Transverse colon (tissue), 4 donors: ENCODE measurements around the gene MYH9. TPM values are rescaled to one million over a fixed set of nuclear protein-coding genes. Genes with fewer than 3 reads are reported as not detected.
A peak's percentile ranks its signal among the peaks of the same experiment; 100 is the strongest.

Experiments used
- DNase-seq: peaks from one replicate; pipeline ENCODE4 v3.0.0-alpha.2; 2019
- H3K27ac ChIP-seq, 4 donors: fragments of 200-600 bp; sonication (generic); 2 replicates each; pipeline ENCODE4 v1.5.1; 2016 to 2018; ENCODE audit warnings: inconsistent platforms in 4 of 4
- H3K27me3 ChIP-seq: fragments of 200-600 bp; sonication (generic); 2 replicates; pipeline ENCODE4 v1.5.1; 2017; ENCODE audit warnings: inconsistent platforms
- H3K36me3 ChIP-seq, 4 donors: fragments of 200-600 bp; sonication (generic); 2 replicates each; pipeline ENCODE4 v1.5.1; 2017 to 2019; ENCODE audit warnings: inconsistent platforms in 4 of 4
- H3K4me1 ChIP-seq, 4 donors: fragments of 200-600 bp; sonication (generic); 2 replicates each; pipeline ENCODE4 v1.5.1; 2017 to 2020; ENCODE audit warnings: inconsistent platforms in 4 of 4
- H3K4me3 ChIP-seq, 4 donors: fragments of 200-600 bp; sonication (generic); 1 replicate in 1 of 4; 2 replicates in 3 of 4; pipeline versions ENCODE4 v1.5.1 to v1.6.1; 2017 to 2019; ENCODE audit warnings: inconsistent platforms in 4 of 4
- H3K9me3 ChIP-seq, 2 donors: fragments of 200-600 bp; sonication (generic); 2 replicates each; pipeline ENCODE4 v1.5.1; 2017 to 2019; ENCODE audit warnings: inconsistent platforms in 2 of 2
- CTCF ChIP-seq, 5 experiments: fragments of 200-600 bp in 3 of 5; fragments of 450-650 bp in 2 of 5; sonication (generic) in 3 of 5; IDR thresholded peaks; 1 replicate in 2 of 5; 2 replicates in 3 of 5; pipeline ENCODE4 v1.5.1; 2016 to 2017; ENCODE audit warnings: antibody characterized with exemption in 5 of 5, inconsistent platforms in 3 of 5, mild to moderate bottlenecking in 2 of 5, moderate library complexity in 1 of 5
- EP300 ChIP-seq: sonication (generic); formaldehyde crosslinking; IDR thresholded peaks from one replicate; pipeline ENCODE4 v1.6.1; 2017; ENCODE audit warnings: antibody characterized with exemption, low read depth
- POLR2A ChIP-seq: fragments of 450-650 bp; IDR thresholded peaks from one replicate; pipeline ENCODE4 v1.6.1; 2016; ENCODE audit warnings: antibody characterized with exemption, mild to moderate bottlenecking, moderate library complexity
- POLR2AphosphoS5 ChIP-seq, 3 donors: sonication (generic); formaldehyde crosslinking; IDR thresholded peaks; one replicate each; pipeline ENCODE4 v1.6.1; 2016; ENCODE audit warnings: antibody characterized with exemption in 3 of 3
- WGBS, 2 donors: methylation state at CpG; one replicate each; pipeline ENCODE4 v1.1.5; 2018; ENCODE audit warnings: low coverage in 1 of 2; 5-methylcytosine and 5-hydroxymethylcytosine counted together
- in situ Hi-C, 4 donors: fragments of 200-750 bp; cut with MboI; loops; one replicate each; pipeline versions ENCODE4 v1.15.0 to v1.15.1; 2017; ENCODE audit warnings: low sequenced_read_pairs in 3 of 4, low pct_ligation_motif_present in 1 of 4, low pct_unique_long_range_greater_than_20kb in 1 of 4
- intact Hi-C: fragments of 100-400 bp; cut with DNase I; formaldehyde crosslinking; loops from one replicate; pipeline ENCODE4 v1.15.1; 2023; ENCODE audit warnings: low total_unique reads
- total RNA-seq, 4 donors: library from RNA; depleted of rRNA; stranded (reverse); fragments of >200 nt; gene quantifications; one replicate each; pipeline ENCODE4 v1.1.0, GENCODE V29; 2016

MYH9 gene
- total RNA-seq, 4 donors from 2014 or later = 385 to 511 (median 460) TPM

- peaks cover 0 to 11% (median 2%) of the 10 kb centered on the region in 4 donors for H3K4me1 ChIP-seq
- in situ Hi-C loops = no loop called here
- TF ChIP-seq POLR2AphosphoS5 (IDR thresholded peaks at IDR 0.05) = no peak
- no peak for TF ChIP-seq CTCF (IDR thresholded peaks at IDR 0.05)
- TF ChIP-seq POLR2A = no peak
- TF ChIP-seq EP300 = no peak
- DNase-seq = no peak
- H3K27me3 ChIP-seq = no peaks in the 10 kb centered on the region
- H3K9me3 ChIP-seq = no peaks in the 10 kb centered on the region
- H3K36me3 ChIP-seq = no peaks in the 10 kb centered on the region
- 67 to 71% methylated on average over 1 to 3 of the region's 3 CpGs for WGBS, 2 donors
- intact Hi-C loops = no loop called here
- H3K4me3 ChIP-seq = no peak overlapping the region
- H3K27ac ChIP-seq = no peak overlapping the region
Measured at GRCh38 chr22:36246718-36247117, 141.0 kb downstream of the MYH9 start.

- no peak for DNase-seq
- Histone ChIP-seq H3K36me3 (no peaks in the 10 kb centered on the region), H3K9me3 (no peaks in the 10 kb centered on the region), H3K4me3 (no peak overlapping the region), H3K27me3 (no peaks in the 10 kb centered on the region), H3K27ac (no peak overlapping the region), H3K4me1 (peaks cover 0 to 11% (median 2%) of the 10 kb centered on the region in 4 donors)
- TF ChIP-seq POLR2AphosphoS5 (IDR thresholded peaks at IDR 0.05) (no peak), EP300 (no peak), CTCF (IDR thresholded peaks at IDR 0.05) (no peak), POLR2A (no peak)
- in situ Hi-C loops = no loop called here
- intact Hi-C loops = no loop called here
- WGBS, 2 donors = 40 to 72% methylated on average over 2 to 4 of the region's 4 CpGs
Measured at GRCh38 chr22:36245805-36246356, 141.9 kb downstream of the MYH9 start.

- H3K27me3 ChIP-seq = no peaks in the 10 kb centered on the region
- TF ChIP-seq CTCF (IDR thresholded peaks at IDR 0.05) = no peak
- TF ChIP-seq POLR2A = no peak
- DNase-seq = no peak
- in situ Hi-C loops = no loop called here
- WGBS, 2 donors = 58 to 76% methylated on average over 2 to 5 of the region's 5 CpGs
- no peaks in the 10 kb centered on the region for H3K36me3 ChIP-seq
- no peak overlapping the region for H3K4me3 ChIP-seq
- H3K9me3 ChIP-seq = no peaks in the 10 kb centered on the region
- peak overlapping the region; percentile 39 to 73 (median 54) for H3K27ac ChIP-seq
- H3K4me1 ChIP-seq = peaks cover 2 to 14% (median 3%) of the 10 kb centered on the region in 4 donors
- intact Hi-C loops = no loop called here
Measured at GRCh38 chr22:36244522-36245391, 143.0 kb downstream of the MYH9 start.

- WGBS, 2 donors = 80 to 91% methylated on average over 1 to 5 of the region's 5 CpGs
- peak overlapping the region; percentile 39 to 73 (median 54) for H3K27ac ChIP-seq
Measured at GRCh38 chr22:36243986-36244385, 143.8 kb downstream of the MYH9 start.

More at GRCh38 chr22:36243986-36244385, 143.8 kb downstream of the MYH9 start:
- TF ChIP-seq POLR2AphosphoS5 (IDR thresholded peaks at IDR 0.05) (no peak), CTCF (IDR thresholded peaks at IDR 0.05) (no peak), EP300 (no peak), POLR2A (no peak)
- in situ Hi-C loops = no loop called here
- Histone ChIP-seq H3K36me3 (no peaks in the 10 kb centered on the region), H3K4me1 (peaks cover 4 to 16% (median 5%) of the 10 kb centered on the region in 4 donors), H3K9me3 (no peaks in the 10 kb centered on the region), H3K4me3 (no peak overlapping the region), H3K27me3 (no peaks in the 10 kb centered on the region)
- intact Hi-C loops = no loop called here
- DNase-seq = no peak
